ENCODE results near the gene CNPY4.

GRCh38 chr7:100107890-100108289 lies 11.5 kb upstream of the CNPY4 start:
- TF ChIP-seq EZH2 (IDR thresholded peaks at IDR 0.05; ENCODE audit: insufficient read depth, poor library complexity, severe bottlenecking) (no peak), EZH2phosphoT487 (IDR thresholded peaks at IDR 0.05; ENCODE audit: insufficient read depth, low read depth) (no peak)
